GM12891 (cell line): ENCODE measurements around the gene SFMBT1.

Experiments used
- DNase-seq: peaks from one replicate; pipeline ENCODE4 v3.0.0; 2011; ENCODE audit warnings: low spot score; ENCODE audit not compliant: insufficient read length
- FAIRE-seq: peaks from 2 replicates; lab custom pipeline; 2011; peaks lifted over from hg19 to GRCh38; lab: Jason Lieb, UNC
- PAX5 ChIP-seq: IDR thresholded peaks from 2 replicates; pipeline ENCODE4 v1.6.1; 2011; ENCODE audit warnings: low read length, moderate library complexity, mild to moderate bottlenecking; ENCODE audit not compliant: insufficient read depth, severe bottlenecking
- POLR2A ChIP-seq: IDR thresholded peaks from 2 replicates; pipeline ENCODE4 v1.6.1; 2011; ENCODE audit warnings: low read depth, low read length, control low read depth
- POLR2AphosphoS5 ChIP-seq: IDR thresholded peaks from 2 replicates; pipeline ENCODE4 v1.6.1; 2011; ENCODE audit warnings: low read depth, low read length, control low read depth
- POU2F2 ChIP-seq: IDR thresholded peaks from 2 replicates; pipeline ENCODE4 v1.6.1; 2011; ENCODE audit warnings: low read depth, mild to moderate bottlenecking, control low read depth, low read length, moderate library complexity
- SPI1 ChIP-seq: IDR thresholded peaks from 2 replicates; pipeline ENCODE4 v1.6.1; 2011; ENCODE audit warnings: low read depth, low read length, control low read depth
- TAF1 ChIP-seq: IDR thresholded peaks from 2 replicates; pipeline ENCODE4 v1.6.1; 2011; ENCODE audit warnings: low read depth, low read length, control low read depth

Gene SFMBT1

GRCh38 chr3:52978109-52978754 is 67.6 kb downstream of the SFMBT1 start:
- TF ChIP-seq POU2F2 (no peak), POLR2AphosphoS5 (no peak), PAX5 (no peak), POLR2A (no peak), TAF1 (no peak), SPI1 (no peak)
- DNase-seq = no peak
- no peak for FAIRE-seq

- DNase-seq = no peak
- FAIRE-seq = no peak
- TF ChIP-seq POLR2AphosphoS5 (no peak), TAF1 (no peak), POU2F2 (no peak), POLR2A (no peak), PAX5 (no peak), SPI1 (no peak)
These were observed 72.1 kb downstream of the SFMBT1 start for GRCh38 chr3:52973806-52974205.

- DNase-seq (no peak), FAIRE-seq (no peak)
- TF ChIP-seq PAX5 (no peak), POLR2AphosphoS5 (no peak), SPI1 (no peak), POU2F2 (no peak), TAF1 (no peak), POLR2A (no peak)
These were observed 74.0 kb downstream of the SFMBT1 start for GRCh38 chr3:52971895-52972294.

- TF ChIP-seq POLR2A (no peak), PAX5 (no peak), POU2F2 (no peak), TAF1 (no peak), POLR2AphosphoS5 (no peak), SPI1 (no peak)
- FAIRE-seq = peak; percentile 13
- no peak for DNase-seq
These were observed 78.5 kb downstream of the SFMBT1 start for GRCh38 chr3:52967398-52967797.

GRCh38 chr3:52962160-52962559 is 83.7 kb downstream of the SFMBT1 start:
- DNase-seq = no peak
- FAIRE-seq = no peak
- no peak for TF ChIP-seq TAF1
- TF ChIP-seq POLR2A = no peak
- TF ChIP-seq PAX5 = no peak

GRCh38 chr3:52959773-52960172 is 86.1 kb downstream of the SFMBT1 start:
- no peak for DNase-seq
- FAIRE-seq = no peak
- TF ChIP-seq POLR2A (no peak), PAX5 (no peak), SPI1 (no peak), POU2F2 (no peak), TAF1 (no peak), POLR2AphosphoS5 (no peak)

GRCh38 chr3:52939600-52939999 is 106.3 kb downstream of the SFMBT1 start:
- no peak for DNase-seq
- FAIRE-seq = no peak
- no peak for TF ChIP-seq SPI1
- TF ChIP-seq POLR2AphosphoS5 = no peak
- no peak for TF ChIP-seq TAF1
- no peak for TF ChIP-seq POU2F2
- no peak for TF ChIP-seq PAX5
- TF ChIP-seq POLR2A = no peak

GRCh38 chr3:52934630-52935530 is 111.0 kb downstream of the SFMBT1 start:
- TF ChIP-seq PAX5 (no peak), SPI1 (no peak)
- peak; percentile 91 for FAIRE-seq
- peak; percentile 20 for DNase-seq

- DNase-seq (no peak), FAIRE-seq (peak; percentile 38)
- no peak for TF ChIP-seq POLR2AphosphoS5
- TF ChIP-seq TAF1 = no peak
- TF ChIP-seq POU2F2 = no peak
- no peak for TF ChIP-seq PAX5
- no peak for TF ChIP-seq POLR2A
- TF ChIP-seq SPI1 = no peak
These were observed 114.0 kb downstream of the SFMBT1 start for GRCh38 chr3:52931889-52932288.

GRCh38 chr3:52931328-52931727 is 114.5 kb downstream of the SFMBT1 start:
- FAIRE-seq (no peak), DNase-seq (no peak)
- TF ChIP-seq POLR2A (no peak), SPI1 (no peak), PAX5 (no peak), POU2F2 (no peak), TAF1 (no peak), POLR2AphosphoS5 (no peak)
